ENCODE measurements around the gene SLC23A1.
"Not testable (repeated sequence)": the region's sequence is repeated elsewhere in the genome, so short reads cannot be mapped to it uniquely, and the experiment has no call there.

The SLC23A1 gene

DNA sequence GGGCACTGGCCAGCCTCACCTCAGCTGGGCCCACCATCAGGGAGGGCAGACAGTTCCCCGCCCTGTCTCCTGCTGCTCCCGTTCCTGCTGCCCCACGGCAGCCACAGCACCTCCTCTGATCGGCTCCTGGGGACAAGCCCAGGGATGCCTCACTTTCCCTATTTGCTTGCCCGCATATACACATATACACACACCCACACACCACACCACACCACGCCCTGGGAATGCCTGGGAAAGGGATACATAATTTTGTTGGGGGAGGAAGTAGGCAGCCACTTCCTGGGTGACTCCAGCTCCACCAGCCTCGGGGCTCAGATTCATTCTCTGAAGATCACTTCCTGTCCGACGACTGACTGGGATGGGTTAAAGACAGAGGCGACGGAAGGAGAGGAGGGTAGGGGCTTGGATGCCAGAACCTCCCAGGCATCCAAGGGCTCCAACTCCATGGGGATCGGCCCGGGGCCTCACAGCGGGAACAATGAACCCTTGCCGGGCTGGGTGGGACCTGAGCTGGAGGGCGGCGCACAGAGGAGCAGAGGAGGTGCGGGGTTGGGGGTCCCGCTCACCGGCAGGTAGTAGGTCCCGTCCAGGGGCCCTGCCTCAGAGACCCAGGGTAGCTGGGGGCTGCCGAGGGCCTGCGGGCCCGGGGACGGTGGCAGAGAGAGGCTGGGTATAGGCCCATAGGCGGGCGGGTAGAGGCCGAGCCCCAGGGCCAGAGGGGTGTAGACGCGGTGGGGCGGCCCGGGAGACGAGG, 8.7 kb upstream of the SLC23A1 start:
- no peak for DNase-seq (ENCODE audit: low read depth)
- no peak overlapping the region for H3K4me3 ChIP-seq (ENCODE audit: low read depth, low read length)

GRCh38 chr5:139390639-139391569, 7.8 kb upstream of the SLC23A1 start:
- no peak for DNase-seq (ENCODE audit: low read depth)
- no peak overlapping the region for H3K4me3 ChIP-seq (ENCODE audit: low read depth, low read length)

GRCh38 chr5:139389701-139390638, 6.9 kb upstream of the SLC23A1 start, which contains the start of gene MZB1:
Gene MZB1, minus strand, starts transcription at chr5:139389913. Its CDS starts 57 bp downstream, at chr5:139389856.
- DNase-seq (ENCODE audit: low read depth), result no peak
- H3K4me3 ChIP-seq (ENCODE audit: low read depth, low read length), result no peak within 1 kb of the TSS

DNA sequence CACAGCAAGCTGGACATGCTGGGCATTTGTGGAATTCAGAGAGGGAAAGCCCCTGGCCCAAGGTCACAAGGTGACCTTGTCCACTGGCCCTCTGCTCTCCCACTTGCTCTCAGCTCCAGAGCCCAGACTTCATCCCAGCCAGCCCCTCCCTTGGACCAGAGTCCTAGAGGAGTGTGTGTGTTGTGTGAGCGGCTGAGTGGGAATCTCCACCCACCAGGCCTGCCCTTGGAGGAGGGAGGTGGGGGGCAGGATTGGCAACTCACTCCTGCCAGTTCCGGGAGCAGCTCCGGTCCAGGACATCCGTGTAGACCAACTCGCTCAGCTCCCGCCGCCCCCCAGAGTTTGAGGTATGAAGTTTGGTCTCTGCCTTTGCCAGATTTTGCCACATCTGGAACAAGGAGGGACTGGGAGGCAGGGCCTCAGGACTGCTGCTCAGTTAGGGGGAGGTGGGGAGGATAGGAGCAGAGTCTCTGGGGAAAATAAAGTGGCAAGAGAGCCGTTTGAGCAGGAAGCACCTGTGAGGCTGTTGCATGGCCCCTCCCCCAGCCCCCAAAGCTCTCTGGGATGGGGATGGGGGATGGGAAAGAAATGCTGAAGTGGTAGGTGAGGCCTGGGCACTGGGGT, 5.2 kb upstream of the SLC23A1 start:
- DNase-seq (ENCODE audit: low read depth), result no peak
- H3K4me3 ChIP-seq (ENCODE audit: low read depth, low read length), result no peak overlapping the region

DNA sequence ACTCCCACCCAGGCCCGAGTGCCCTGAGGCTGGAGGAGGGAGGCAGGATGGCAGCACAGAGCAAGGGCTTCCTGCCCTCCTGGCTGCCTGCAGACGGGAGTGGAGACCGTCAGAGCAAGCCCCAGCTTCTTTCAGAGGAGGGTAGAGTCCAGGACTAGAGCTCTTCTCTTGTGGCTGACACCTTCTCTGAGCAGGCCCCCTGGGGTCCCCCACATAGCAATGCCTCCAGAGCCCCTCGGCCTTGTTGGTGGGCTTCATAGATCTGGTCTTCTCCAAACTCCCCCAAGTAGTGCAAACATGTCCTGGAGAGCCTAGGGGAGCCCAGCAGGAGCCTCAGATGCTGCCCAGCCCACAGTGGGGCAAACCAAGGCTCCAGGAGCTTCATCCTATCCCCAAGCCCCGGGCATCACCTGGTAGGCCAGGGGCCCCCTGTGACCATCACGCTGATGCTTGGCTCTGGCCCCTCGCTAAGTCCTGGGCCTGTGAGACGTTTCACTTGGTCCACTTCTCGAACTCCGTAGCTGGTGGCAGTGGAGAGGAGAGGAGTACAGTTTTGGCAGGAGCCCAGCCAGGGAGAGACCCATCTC, 4.6 kb upstream of the SLC23A1 start:
- DNase-seq (ENCODE audit: low read depth), result no peak
- H3K4me3 ChIP-seq (ENCODE audit: low read depth, low read length), result no peak overlapping the region

GRCh38 chr5:139386956-139387355, 3.9 kb upstream of the SLC23A1 start:
- H3K4me3 ChIP-seq (ENCODE audit: low read depth, low read length); DNase-seq (ENCODE audit: low read depth): not testable (repeated sequence)

DNA sequence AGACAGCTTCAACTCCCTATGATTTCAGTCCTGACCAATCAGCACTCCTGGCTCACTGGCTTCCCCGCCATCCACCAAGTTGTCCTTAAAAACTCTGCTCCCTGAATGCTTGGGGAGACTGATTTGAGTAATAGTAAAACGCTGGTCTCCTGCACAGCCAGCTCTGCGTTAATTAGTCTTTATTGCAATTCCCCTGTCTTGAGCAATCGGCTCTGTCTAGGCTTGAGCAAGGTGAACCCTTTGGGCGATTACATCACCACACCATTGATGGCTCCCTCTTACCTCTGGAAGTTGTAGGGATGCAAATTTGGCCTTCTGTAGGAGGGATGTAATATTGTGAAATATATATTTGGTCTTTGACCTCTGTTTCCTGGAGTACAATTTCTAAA, 2.9 kb upstream of the SLC23A1 start:
- no peak for DNase-seq (ENCODE audit: low read depth)
- no peak overlapping the region for H3K4me3 ChIP-seq (ENCODE audit: low read depth, low read length)

- DNase-seq (ENCODE audit: low read depth), result no peak
- no peak overlapping the region for H3K4me3 ChIP-seq (ENCODE audit: low read depth, low read length)
Observed at GRCh38 chr5:139385061-139386049, 2.3 kb upstream of the SLC23A1 start.

DNA sequence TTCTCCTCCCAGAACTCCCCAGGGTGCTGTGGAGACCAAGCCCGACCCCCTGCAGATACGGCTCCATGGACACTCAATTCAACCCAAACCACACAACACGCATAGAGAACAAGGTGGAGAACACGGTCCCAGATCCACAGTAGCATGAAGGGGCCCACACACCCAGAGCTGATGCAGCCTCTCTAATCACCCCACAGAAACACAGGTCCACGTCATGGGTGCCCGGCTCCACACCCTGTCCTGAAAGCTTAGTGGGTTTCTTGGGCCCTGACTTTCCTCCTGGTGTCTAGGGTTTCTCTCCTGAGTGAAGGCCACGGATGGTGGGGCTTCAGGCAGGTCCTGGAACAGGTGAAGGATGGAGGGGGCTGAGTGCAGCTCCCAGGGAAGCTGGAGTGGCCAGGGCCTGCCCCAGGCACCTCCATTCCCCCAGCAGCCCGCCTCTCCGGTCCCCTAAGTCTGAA, 1.5 kb upstream of the SLC23A1 start:
- no peak for DNase-seq (ENCODE audit: low read depth)
- no peak overlapping the region for H3K4me3 ChIP-seq (ENCODE audit: low read depth, low read length)

DNA sequence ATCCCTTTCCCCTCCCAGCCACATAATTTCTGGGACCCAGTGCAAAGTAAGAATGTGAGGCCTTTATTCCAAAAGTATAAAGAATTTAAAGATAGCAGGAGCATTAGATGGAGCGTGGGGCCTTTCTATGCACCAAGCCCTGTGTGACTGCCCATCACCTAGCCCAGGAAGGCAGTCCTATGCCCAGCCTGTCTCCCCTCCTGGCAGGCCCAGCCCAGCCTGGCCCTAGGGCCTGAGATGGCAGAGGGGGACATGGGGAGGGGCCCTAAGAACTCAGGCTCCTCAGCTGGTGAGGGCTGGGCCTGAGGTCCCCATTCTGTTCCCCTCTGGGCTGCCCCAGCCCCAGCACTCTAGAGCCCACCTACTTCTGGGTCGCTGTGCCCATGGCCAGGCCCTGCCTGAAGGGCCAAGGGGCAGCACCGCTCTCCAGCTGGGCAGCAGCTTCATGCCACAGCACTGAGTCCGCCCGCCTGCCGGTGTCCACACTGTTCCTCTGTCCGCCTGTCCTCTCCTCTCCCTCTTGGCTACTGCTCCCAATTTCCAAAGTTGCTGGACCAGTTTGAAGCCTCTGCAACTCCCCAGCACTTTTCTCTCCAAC, 995 bp upstream of the SLC23A1 start:
- DNase-seq (ENCODE audit: low read depth), result no peak
- H3K4me3 ChIP-seq (ENCODE audit: low read depth, low read length), result no peak overlapping the region

DNA sequence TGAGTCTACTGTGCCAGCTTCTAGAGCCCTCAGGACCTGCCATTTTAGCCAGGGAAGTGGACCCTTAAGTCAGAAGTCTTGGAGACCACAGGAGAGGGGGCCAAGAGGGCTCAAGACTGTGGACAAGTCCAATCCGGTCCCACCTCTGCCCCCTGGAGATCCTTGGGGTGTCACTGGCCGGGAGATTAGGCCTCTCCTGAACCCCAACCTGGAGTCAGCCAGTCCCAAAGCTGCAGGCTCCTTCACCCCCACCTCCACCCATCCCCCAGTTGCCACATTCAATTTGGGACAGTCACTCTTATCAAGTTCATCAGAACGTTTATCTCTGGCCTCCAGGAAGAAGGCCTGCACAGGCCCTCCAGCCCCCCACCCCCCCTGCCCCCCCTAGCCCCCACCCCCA, 290 bp downstream of the SLC23A1 start:
- no peak overlapping the region for H3K4me3 ChIP-seq (ENCODE audit: low read depth, low read length)
- no peak for DNase-seq (ENCODE audit: low read depth)

- DNase-seq (ENCODE audit: low read depth), result no peak
- no peak overlapping the region for H3K4me3 ChIP-seq (ENCODE audit: low read depth, low read length)
Observed at GRCh38 chr5:139381837-139382761, 998 bp downstream of the SLC23A1 start.

DNA sequence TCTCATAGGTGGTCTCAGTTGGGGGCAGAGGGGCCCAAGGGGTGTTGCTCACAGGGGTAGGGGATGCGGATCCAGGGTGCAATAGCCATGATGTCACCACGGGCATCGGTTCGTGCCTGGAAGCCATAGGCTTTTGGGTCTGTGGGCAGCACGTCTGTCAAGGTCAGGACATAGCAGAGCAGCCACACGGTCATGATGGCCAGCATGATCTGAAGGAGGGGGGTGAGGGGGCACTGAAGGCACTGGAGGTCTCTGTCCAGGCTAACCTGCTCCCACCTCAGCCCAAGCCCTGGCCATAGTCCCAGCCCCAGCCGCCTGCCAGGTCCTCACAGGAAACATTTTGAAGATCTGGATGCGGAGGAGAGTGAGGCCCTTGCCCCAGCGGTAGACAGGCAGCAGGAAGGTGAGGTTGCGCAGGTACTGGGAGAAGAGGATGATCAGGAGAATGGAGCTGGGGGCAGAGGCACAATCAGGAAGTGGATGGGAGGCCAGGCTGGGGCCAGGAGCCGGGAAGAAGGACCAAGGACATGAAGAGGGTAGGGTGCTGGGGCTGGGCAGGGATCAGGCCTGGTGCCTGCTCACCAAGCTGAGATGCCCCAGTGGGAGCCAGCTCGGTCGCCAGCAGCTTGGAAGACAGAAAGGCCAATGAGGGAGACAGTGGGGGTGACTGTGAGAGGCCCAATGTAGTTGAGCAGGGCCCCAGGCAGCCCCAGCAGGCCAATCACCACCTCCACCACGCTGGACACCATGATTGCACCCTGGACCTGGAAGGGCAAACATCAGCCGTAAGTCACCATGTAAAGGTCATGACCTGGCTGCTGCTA, 3.3 kb downstream of the SLC23A1 start:
- H3K4me3 ChIP-seq (ENCODE audit: low read depth, low read length), result no peak overlapping the region
- DNase-seq (ENCODE audit: low read depth), result no peak

DNA sequence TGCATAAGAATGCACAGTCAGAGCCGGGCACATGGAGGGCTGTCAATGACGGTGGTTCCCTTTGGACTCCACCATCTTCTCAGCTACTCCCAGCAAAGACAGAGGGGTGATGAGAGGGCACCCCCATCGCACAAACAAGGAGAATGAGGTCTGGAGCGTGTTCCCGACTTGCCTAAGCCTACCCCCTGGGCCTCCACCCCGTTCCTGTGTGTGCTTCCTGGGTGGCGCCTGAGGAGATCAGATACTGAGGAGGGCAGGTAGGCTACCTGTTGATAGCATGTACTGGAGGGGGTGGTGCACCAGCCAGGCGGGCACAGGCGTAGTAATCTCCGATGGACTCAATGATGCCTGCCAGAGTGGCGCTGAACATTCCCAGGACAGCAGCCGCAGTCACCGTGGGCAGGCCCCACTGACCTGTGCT, 4.1 kb downstream of the SLC23A1 start:
- H3K4me3 ChIP-seq (ENCODE audit: low read depth, low read length), result no peak overlapping the region
- no peak for DNase-seq (ENCODE audit: low read depth)

DNA sequence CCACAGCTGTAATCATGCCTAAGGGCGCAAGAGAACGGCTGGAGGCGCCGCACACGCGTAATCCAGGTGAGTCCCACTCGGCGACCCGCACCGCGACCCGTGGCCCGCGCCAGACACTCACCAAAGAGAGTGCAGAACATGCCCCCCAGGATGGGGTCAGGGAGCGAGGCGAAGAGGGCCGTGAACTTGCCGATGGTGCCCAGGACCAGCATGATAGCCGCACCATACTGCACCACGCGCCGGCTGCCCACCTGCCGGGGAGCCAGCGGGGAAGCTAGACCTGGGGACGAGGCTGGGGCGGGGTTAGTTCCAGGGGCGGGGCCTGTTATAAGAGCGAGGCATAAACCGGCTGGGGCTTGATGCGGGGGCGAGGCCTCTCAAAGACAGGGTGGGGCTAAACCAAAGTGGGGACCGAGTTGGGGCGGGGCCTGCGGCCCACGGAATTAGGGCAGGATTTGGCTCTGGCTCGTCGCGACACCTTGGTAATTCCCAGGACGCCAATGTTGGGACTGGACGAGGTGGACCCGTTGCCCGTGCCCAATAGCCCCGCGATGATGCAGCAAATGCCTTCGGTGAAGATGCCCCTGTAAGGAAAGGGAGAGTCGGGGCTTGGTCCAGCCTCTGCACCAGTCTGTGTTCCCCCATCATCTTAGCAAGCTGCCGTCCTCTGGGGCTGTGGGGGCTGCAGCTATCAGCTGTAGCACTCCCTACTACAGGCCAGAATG, 4.8 kb downstream of the SLC23A1 start:
- DNase-seq (ENCODE audit: low read depth), result no peak
- H3K4me3 ChIP-seq (ENCODE audit: low read depth, low read length), result no peak overlapping the region
